ENCODE data around the gene ZNF724.
A peak's percentile ranks its signal among the peaks of the same experiment; 100 is the strongest.
"Not testable (repeated sequence)": the region's sequence is repeated elsewhere in the genome, so short reads cannot be mapped to it uniquely, and the experiment has no call there.

The ZNF724 gene

GRCh38 chr19:23263396-23263795, 13.2 kb upstream of the ZNF724 start:
- Mint-ChIP-seq H3K4me1 (peaks cover 0 to 5% of the 10 kb centered on the region in 2 donors), H3K9me3 (no peaks in the 10 kb centered on the region), H3K27ac (no peak overlapping the region), H3K27me3 (no peaks in the 10 kb centered on the region), H3K4me3 (no peak overlapping the region), H3K36me3 (peaks cover 30 to 54% of the 10 kb centered on the region in 2 donors)
- ATAC-seq (replicated peaks) (no peak), DNase-seq (no peak)

GRCh38 chr19:23262920-23263319, 12.7 kb upstream of the ZNF724 start:
- H3K9me3 Mint-ChIP-seq, result no peaks in the 10 kb centered on the region
- H3K36me3 Mint-ChIP-seq, result peaks cover 29 to 52% of the 10 kb centered on the region in 2 donors
- H3K4me1 Mint-ChIP-seq, result peaks cover 0 to 5% of the 10 kb centered on the region in 2 donors
- DNase-seq (no peak), ATAC-seq (replicated peaks) (no peak)
- H3K27me3 Mint-ChIP-seq, result no peaks in the 10 kb centered on the region
- no peak overlapping the region for H3K27ac Mint-ChIP-seq
- no peak overlapping the region for H3K4me3 Mint-ChIP-seq

GRCh38 chr19:23261496-23262020, 11.4 kb upstream of the ZNF724 start:
- H3K4me3 Mint-ChIP-seq, result no peak overlapping the region
- peaks cover 25 to 43% of the 10 kb centered on the region in 2 donors for H3K36me3 Mint-ChIP-seq
- DNase-seq (no peak), ATAC-seq (replicated peaks) (no peak)
- no peaks in the 10 kb centered on the region for H3K27me3 Mint-ChIP-seq
- no peak overlapping the region for H3K27ac Mint-ChIP-seq
- peaks cover 0 to 5% of the 10 kb centered on the region in 2 donors for H3K4me1 Mint-ChIP-seq
- H3K9me3 Mint-ChIP-seq, result no peaks in the 10 kb centered on the region

DNA sequence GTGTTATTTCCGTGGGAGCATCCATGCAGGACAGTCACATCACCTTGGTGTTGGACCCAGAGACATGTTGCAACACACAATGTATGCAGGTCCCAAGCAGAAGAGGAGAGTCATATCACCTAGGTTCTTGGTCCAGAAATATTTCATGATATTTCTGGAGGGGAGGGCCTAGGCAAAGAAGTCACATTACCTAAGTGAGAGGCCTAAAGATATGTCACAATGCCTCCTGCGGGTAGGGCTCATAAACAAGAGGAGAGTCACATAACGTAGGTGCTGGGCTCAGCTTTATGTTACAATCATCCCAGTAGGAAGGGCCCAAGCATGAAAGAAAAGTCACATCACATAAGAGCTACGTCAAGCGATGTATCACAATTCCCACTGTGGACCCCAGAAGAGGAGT, 10.8 kb upstream of the ZNF724 start:
- no peak overlapping the region for H3K4me3 Mint-ChIP-seq
- H3K4me1 Mint-ChIP-seq, result peaks cover 0 to 5% of the 10 kb centered on the region in 2 donors
- no peak overlapping the region for H3K27ac Mint-ChIP-seq
- H3K36me3 Mint-ChIP-seq, result peaks cover 25 to 43% of the 10 kb centered on the region in 2 donors
- no peaks in the 10 kb centered on the region for H3K9me3 Mint-ChIP-seq
- no peak for DNase-seq
- H3K27me3 Mint-ChIP-seq, result no peaks in the 10 kb centered on the region
- no peak for ATAC-seq (replicated peaks)

- H3K4me3 Mint-ChIP-seq, result no peak overlapping the region
- DNase-seq, result no peak
- H3K9me3 Mint-ChIP-seq, result no peaks in the 10 kb centered on the region
- H3K27ac Mint-ChIP-seq, result no peak overlapping the region
- H3K27me3 Mint-ChIP-seq, result no peaks in the 10 kb centered on the region
- H3K4me1 Mint-ChIP-seq, result peaks cover 0 to 5% of the 10 kb centered on the region in 2 donors
- no peak for ATAC-seq (replicated peaks)
- H3K36me3 Mint-ChIP-seq, result peaks cover 25 to 43% of the 10 kb centered on the region in 2 donors
These were observed 9.8 kb upstream of the ZNF724 start for GRCh38 chr19:23259961-23260360.

- Mint-ChIP-seq H3K9me3 (no peaks in the 10 kb centered on the region), H3K4me1 (no peaks in the 10 kb centered on the region), H3K4me3 (no peak overlapping the region), H3K27me3 (no peaks in the 10 kb centered on the region), H3K27ac (no peak overlapping the region), H3K36me3 (peaks cover 9 to 20% of the 10 kb centered on the region in 2 donors)
- ATAC-seq (replicated peaks), result no peak
- no peak for DNase-seq
These were observed 5.5 kb upstream of the ZNF724 start for GRCh38 chr19:23255700-23256099.

DNA sequence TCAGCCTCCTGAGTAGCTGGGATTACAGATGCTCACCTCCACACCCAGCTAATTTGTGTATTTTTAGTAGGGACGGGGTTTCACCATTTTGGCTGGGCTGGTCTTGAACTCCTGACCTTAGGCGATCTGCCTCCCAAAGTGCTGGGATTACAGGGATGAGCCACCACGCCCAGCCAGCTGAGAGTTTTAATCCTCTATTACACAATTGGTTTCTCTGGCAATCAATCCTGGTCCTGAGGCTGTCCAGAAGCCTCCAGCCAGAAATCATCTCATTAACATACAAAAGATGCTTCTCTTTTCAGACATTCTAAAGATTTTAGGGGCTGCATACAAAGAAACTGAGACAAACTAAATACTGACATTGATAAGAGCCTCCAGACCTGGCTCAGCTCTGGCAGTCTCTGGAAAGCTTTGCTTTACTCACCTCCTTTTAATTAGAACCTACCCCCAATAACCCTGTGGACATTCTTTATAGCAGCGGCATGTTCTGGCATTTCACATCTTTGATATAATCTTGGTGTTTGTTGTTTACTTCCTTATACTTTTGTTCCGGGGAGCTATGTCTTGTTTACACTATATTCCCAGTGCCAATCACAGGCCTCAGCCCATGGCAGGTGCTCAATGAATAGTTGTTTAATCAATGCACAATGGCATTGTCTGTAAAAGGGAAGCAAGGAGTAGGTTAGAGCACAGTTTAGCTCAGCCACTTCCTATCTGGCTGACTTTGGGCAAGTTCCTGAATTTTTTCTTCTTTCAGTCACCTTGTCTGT, 4.1 kb upstream of the ZNF724 start:
- peaks cover 2 to 7% of the 10 kb centered on the region in 2 donors for H3K36me3 Mint-ChIP-seq
- no peak for DNase-seq
- no peak for ATAC-seq (replicated peaks)
- H3K4me1 Mint-ChIP-seq, result peaks cover 0 to 8% of the 10 kb centered on the region in 2 donors
- no peaks in the 10 kb centered on the region for H3K9me3 Mint-ChIP-seq
- H3K27ac Mint-ChIP-seq, result peak overlapping the region; percentile 47
- no peak overlapping the region for H3K4me3 Mint-ChIP-seq
- H3K27me3 Mint-ChIP-seq, result no peaks in the 10 kb centered on the region

DNA sequence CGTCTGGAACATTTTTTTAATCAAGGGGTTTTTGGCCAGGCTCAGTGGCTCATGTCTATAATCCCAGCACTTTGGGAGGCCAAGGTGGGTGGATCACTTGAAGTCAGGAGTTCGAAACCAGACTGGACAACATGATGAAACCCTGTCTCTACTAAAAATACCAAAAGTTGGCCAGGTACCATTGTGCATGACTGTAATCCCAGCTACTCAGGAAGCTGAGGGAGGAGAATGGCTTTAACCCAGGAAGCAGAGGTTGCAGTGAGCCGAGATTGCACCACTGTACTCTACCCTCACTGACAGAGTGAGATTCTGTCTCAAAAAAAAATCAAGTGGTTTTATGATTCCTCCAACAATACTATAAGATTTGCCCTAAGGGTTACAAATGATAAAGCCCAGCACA, 3.1 kb upstream of the ZNF724 start:
- not testable (repeated sequence) for H3K4me3 Mint-ChIP-seq; ATAC-seq (replicated peaks); H3K4me1 Mint-ChIP-seq; H3K9me3 Mint-ChIP-seq; DNase-seq; H3K27me3 Mint-ChIP-seq; H3K36me3 Mint-ChIP-seq; H3K27ac Mint-ChIP-seq

GRCh38 chr19:23241419-23241818, 8.8 kb downstream of the ZNF724 start:
- Mint-ChIP-seq H3K27me3 (no peaks in the 10 kb centered on the region), H3K4me3 (no peak overlapping the region), H3K4me1 (peaks cover 0 to 2% of the 10 kb centered on the region in 2 donors), H3K27ac (no peak overlapping the region), H3K36me3 (peaks cover 67 to 77% of the 10 kb centered on the region in 2 donors), H3K9me3 (peaks cover 22 to 24% of the 10 kb centered on the region in 2 donors)
- ATAC-seq (replicated peaks) (no peak), DNase-seq (no peak)

GRCh38 chr19:23222998-23223652, 27.1 kb downstream of the ZNF724 start:
- Mint-ChIP-seq H3K4me1 (no peaks in the 10 kb centered on the region), H3K4me3 (no peak overlapping the region), H3K27ac (no peak overlapping the region), H3K36me3 (peaks cover 51 to 78% of the 10 kb centered on the region in 2 donors), H3K9me3 (peaks cover 24% of the 10 kb centered on the region in 2 donors), H3K27me3 (no peaks in the 10 kb centered on the region)
- no peak for DNase-seq
- ATAC-seq (replicated peaks), result no peak

- peak in 1 of 2 donors; percentile 16 for ATAC-seq (replicated peaks)
- peaks cover 0 to 7% of the 10 kb centered on the region in 2 donors for H3K9me3 Mint-ChIP-seq
- no peaks in the 10 kb centered on the region for H3K27me3 Mint-ChIP-seq
- no peak for DNase-seq
- no peaks in the 10 kb centered on the region for H3K36me3 Mint-ChIP-seq
- H3K27ac Mint-ChIP-seq, result no peak overlapping the region
- peak overlapping the region in 1 of 2 donors; percentile 39 for H3K4me3 Mint-ChIP-seq
- peaks cover 0 to 4% of the 10 kb centered on the region in 2 donors for H3K4me1 Mint-ChIP-seq
These were observed 46.3 kb downstream of the ZNF724 start for GRCh38 chr19:23203841-23204344.

GRCh38 chr19:23190341-23190740, 59.9 kb downstream of the ZNF724 start:
- Mint-ChIP-seq H3K4me1 (no peaks in the 10 kb centered on the region), H3K36me3 (no peaks in the 10 kb centered on the region), H3K27me3 (no peaks in the 10 kb centered on the region), H3K4me3 (no peak overlapping the region), H3K27ac (no peak overlapping the region), H3K9me3 (peaks cover 0 to 6% of the 10 kb centered on the region in 2 donors)
- ATAC-seq (replicated peaks), result no peak
- no peak for DNase-seq

DNA sequence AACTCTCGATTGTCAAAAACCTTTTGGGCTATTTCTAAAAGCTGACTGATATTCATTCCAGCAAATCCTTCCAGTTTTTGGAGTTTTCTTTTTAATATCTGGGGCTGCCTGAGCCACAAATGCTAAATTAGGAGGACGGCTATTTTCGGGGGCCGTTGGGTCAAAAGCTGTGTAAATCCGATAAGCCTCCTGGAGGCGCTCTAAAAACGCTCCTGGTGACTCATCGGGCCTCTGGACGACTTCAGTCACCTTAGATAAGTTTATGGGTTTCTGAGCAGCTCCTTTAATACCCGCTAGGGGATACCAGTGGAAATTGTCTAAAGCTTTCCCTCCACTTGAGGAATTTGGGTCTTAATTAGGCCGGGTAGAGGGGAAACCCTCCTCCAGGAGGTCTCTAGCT, 66.9 kb downstream of the ZNF724 start:
- no peaks in the 10 kb centered on the region for H3K27me3 Mint-ChIP-seq
- H3K4me1 Mint-ChIP-seq, result no peaks in the 10 kb centered on the region
- no peak for DNase-seq
- H3K9me3 Mint-ChIP-seq, result peaks cover 11 to 16% of the 10 kb centered on the region in 2 donors
- H3K27ac Mint-ChIP-seq, result no peak overlapping the region
- no peak overlapping the region for H3K4me3 Mint-ChIP-seq
- no peak for ATAC-seq (replicated peaks)
- H3K36me3 Mint-ChIP-seq, result no peaks in the 10 kb centered on the region

Measured in stimulated activated naive B cell treated with anti-CD40 and anti-IgM and Interleukin-4, amounts not matched to agents 10 μg/mL and 1 μg/mL and 100 μg/mL, for 72 hours (primary cell).